ENCODE data around the gene CSMD2. TPM values are rescaled to one million over a fixed set of nuclear protein-coding genes. Genes with fewer than 3 reads are reported as not detected.

Gene CSMD2
- total and polyA plus RNA-seq, 2 of the 4 experiments (the other 2 are of a cell fraction): under 0.01 to 0.36 TPM

DNA sequence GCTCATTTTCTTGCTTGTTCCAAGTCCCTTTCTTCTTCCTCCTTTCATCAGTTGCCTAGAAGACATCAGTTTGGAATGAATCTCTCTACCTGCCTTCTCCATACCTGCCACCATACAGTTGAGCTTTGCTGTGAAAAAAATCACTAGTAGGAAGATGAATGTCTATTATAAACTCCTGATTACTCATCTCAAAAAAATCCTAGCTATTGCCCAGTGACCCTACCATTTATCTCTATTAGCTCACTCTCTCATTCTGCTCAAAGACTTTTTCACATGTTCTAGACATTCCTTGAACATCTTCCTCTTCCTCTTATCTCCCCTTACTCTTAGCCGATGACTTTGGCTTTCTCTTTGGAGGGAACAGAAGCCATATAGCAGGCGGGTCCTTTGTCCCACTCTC is 350.9 kb downstream of the CSMD2 start:
- Histone ChIP-seq H3K14ac (replicated peaks; ENCODE audit: low read depth, low read length) (no peak overlapping the region), H3K4me1 (ENCODE audit: control insufficient read depth, insufficient read depth, low read length) (no peaks in the 10 kb centered on the region; the same call in 1 of the 2 replicates), H3K4me3 (ENCODE audit: insufficient read depth, low read depth, low read length) (no peak overlapping the region), H4K20me1 (ENCODE audit: insufficient read depth, low read length) (no peaks in the 10 kb centered on the region), H4K91ac (ENCODE audit: insufficient read depth, low read depth, low read length) (no peak overlapping the region), H2BK15ac (ENCODE audit: low read depth, low read length) (no peak overlapping the region), H3K56ac (ENCODE audit: extremely low read depth, insufficient read depth, low read length) (no peak overlapping the region), H3K27me3 (ENCODE audit: control insufficient read depth, insufficient read depth, low read length) (no peaks in the 10 kb centered on the region), H3K9ac (ENCODE audit: low read depth, low read length) (no peak overlapping the region), H2BK5ac (ENCODE audit: low read depth, low read length, poor library complexity, severe bottlenecking) (no peak overlapping the region), H3K79me1 (ENCODE audit: low read depth in 1 of 2, low read length in 2 of 2) (no peaks in the 10 kb centered on the region), H3K23ac (ENCODE audit: low read depth, low read length) (no peak overlapping the region), H4K5ac (ENCODE audit: low read depth, low read length) (no peak overlapping the region), H3K4me2 (ENCODE audit: low read depth, low read length) (no peak overlapping the region), H3K36me3 (ENCODE audit: control insufficient read depth, insufficient read depth, low read length) (no peaks in the 10 kb centered on the region), H4K8ac (ENCODE audit: low read depth in 2 of 2, low read length in 2 of 2) (no peak overlapping the region), H3K18ac (ENCODE audit: low read depth, low read length) (no peak overlapping the region), H2BK120ac (ENCODE audit: low read depth, low read length) (no peak overlapping the region), H2AK5ac (ENCODE audit: low read depth, low read length) (no peak overlapping the region), H2AFZ (replicated peaks; ENCODE audit: low read length, poor library complexity) (no peak overlapping the region), H3K9me3 (ENCODE audit: control insufficient read depth, insufficient read depth, low read length) (peaks cover 13% of the 10 kb centered on the region), H3K9me1 (ENCODE audit: insufficient read depth, low read length) (no peaks in the 10 kb centered on the region), H3K27ac (ENCODE audit: insufficient read depth, low read length) (no peak overlapping the region), H2AK9ac (replicated peaks; ENCODE audit: low read depth, low read length, poor library complexity) (no peak overlapping the region), H2BK20ac (ENCODE audit: low read depth, low read length) (no peak overlapping the region), H3K4ac (ENCODE audit: low read depth, low read length) (no peak overlapping the region)
- no TSS peak for BruUV-seq (replicated peaks)
- CTCF ChIA-PET: no interaction called here
- no peak for DNase-seq
- no CpG with 5 or more reads among the region's 2 CpGs for WGBS, 2 experiments (ENCODE audit: extremely low coverage in 2 of 2, insufficient read length in 1 of 2)
- in situ Hi-C loops (cut with MboI; ENCODE audit: low sequenced_read_pairs) (no loop called here), dilution Hi-C loops (cut with HindIII; ENCODE audit: low sequenced_read_pairs, unreplicated experiment) (no loop called here), intact Hi-C loops (cut with micrococcal nuclease) (no loop called here)
- no peak for ATAC-seq (ENCODE audit: low read depth)
- POLR2A ChIA-PET (ENCODE audit: unreplicated experiment): no interaction called here
- TF ChIP-seq, protein P1, sequence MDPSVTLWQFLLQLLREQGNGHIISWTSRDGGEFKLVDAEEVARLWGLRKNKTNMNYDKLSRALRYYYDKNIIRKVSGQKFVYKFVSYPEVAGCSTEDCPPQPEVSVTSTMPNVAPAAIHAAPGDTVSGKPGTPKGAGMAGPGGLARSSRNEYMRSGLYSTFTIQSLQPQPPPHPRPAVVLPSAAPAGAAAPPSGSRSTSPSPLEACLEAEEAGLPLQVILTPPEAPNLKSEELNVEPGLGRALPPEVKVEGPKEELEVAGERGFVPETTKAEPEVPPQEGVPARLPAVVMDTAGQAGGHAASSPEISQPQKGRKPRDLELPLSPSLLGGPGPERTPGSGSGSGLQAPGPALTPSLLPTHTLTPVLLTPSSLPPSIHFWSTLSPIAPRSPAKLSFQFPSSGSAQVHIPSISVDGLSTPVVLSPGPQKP (IDR thresholded peaks at IDR 0.05; ENCODE audit: borderline replicate concordance, low read depth, low read length): no peak
- TF ChIP-seq MAFK (IDR thresholded peaks at IDR 0.05; ENCODE audit: low read depth, low read length) (no peak), RAD21 (IDR thresholded peaks at IDR 0.05; ENCODE audit: low read length) (no peak), SMC3 (IDR thresholded peaks at IDR 0.05; ENCODE audit: low read depth, low read length) (no peak), BHLHE40 (IDR thresholded peaks at IDR 0.05; ENCODE audit: low read depth, low read length) (no peak), RCOR1 (IDR thresholded peaks at IDR 0.05; ENCODE audit: insufficient replicate concordance, low read length) (no peak), CHD1 (IDR thresholded peaks at IDR 0.05; ENCODE audit: low read depth, low read length) (no peak), MAZ (IDR thresholded peaks at IDR 0.05; ENCODE audit: borderline replicate concordance, low read depth, low read length) (no peak), POLR2A (IDR thresholded peaks at IDR 0.05; ENCODE audit: low read depth, low read length) (no peak), RFX5 (IDR thresholded peaks at IDR 0.05; ENCODE audit: low read depth, low read length) (no peak), CEBPB (IDR thresholded peaks at IDR 0.05; ENCODE audit: low read depth, low read length) (no peak)
- TF ChIP-seq, protein P2, sequence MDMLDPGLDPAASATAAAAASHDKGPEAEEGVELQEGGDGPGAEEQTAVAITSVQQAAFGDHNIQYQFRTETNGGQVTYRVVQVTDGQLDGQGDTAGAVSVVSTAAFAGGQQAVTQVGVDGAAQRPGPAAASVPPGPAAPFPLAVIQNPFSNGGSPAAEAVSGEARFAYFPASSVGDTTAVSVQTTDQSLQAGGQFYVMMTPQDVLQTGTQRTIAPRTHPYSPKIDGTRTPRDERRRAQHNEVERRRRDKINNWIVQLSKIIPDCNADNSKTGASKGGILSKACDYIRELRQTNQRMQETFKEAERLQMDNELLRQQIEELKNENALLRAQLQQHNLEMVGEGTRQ (IDR thresholded peaks at IDR 0.05; ENCODE audit: low read depth, low read length): no peak
- TF ChIP-seq, protein P3, sequence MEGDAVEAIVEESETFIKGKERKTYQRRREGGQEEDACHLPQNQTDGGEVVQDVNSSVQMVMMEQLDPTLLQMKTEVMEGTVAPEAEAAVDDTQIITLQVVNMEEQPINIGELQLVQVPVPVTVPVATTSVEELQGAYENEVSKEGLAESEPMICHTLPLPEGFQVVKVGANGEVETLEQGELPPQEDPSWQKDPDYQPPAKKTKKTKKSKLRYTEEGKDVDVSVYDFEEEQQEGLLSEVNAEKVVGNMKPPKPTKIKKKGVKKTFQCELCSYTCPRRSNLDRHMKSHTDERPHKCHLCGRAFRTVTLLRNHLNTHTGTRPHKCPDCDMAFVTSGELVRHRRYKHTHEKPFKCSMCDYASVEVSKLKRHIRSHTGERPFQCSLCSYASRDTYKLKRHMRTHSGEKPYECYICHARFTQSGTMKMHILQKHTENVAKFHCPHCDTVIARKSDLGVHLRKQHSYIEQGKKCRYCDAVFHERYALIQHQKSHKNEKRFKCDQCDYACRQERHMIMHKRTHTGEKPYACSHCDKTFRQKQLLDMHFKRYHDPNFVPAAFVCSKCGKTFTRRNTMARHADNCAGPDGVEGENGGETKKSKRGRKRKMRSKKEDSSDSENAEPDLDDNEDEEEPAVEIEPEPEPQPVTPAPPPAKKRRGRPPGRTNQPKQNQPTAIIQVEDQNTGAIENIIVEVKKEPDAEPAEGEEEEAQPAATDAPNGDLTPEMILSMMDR (conservative IDR thresholded peaks at IDR 0.05; ENCODE audit: low read depth, low read length): no peak
